H1 (cell line): Measurements from ENCODE around the gene SND1. TPM values are rescaled to one million over a fixed set of nuclear protein-coding genes. Genes with fewer than 3 reads are reported as not detected.

Source experiments
- CTCF ChIA-PET: fragments of 300-600 bp; sonication (Branson Sonifier 250); formaldehyde crosslinking; loops from one replicate; lab custom pipeline; 2021; ENCODE audit not compliant: partially characterized antibody; lab: Charles Lee
- POLR2A ChIA-PET: fragments of 300-600 bp; sonication (Branson Sonifier 250); formaldehyde crosslinking; loops from one replicate; lab custom pipeline; 2021; ENCODE audit warnings: inconsistent platforms; ENCODE audit not compliant: partially characterized antibody; lab: Charles Lee
- DNase-seq, 2 experiments: peaks; one replicate each; pipeline versions ENCODE4 v3.0.0 to v3.0.0-alpha.2; 2010 to 2022; ENCODE audit warnings: low spot score in 2 of 2, low read depth in 1 of 2, mixed read lengths in 1 of 2
- FAIRE-seq: peaks from 2 replicates; lab custom pipeline; 2011; peaks lifted over from hg19 to GRCh38; lab: Jason Lieb, UNC
- H2AFZ ChIP-seq: 2 replicates; pipeline ENCODE4 v1.8.1; 2012; ENCODE audit warnings: low read length, inconsistent platforms
- H2AK5ac ChIP-seq: 2 replicates; pipeline ENCODE4 v1.6.1; 2013; ENCODE audit warnings: low read depth, low read length
- H2BK120ac ChIP-seq: replicated peaks from 2 replicates; pipeline ENCODE3; 2013; ENCODE audit warnings: low read depth, low read length, inconsistent platforms
- H2BK12ac ChIP-seq: 2 replicates; pipeline ENCODE4 v1.6.1; 2013; ENCODE audit warnings: low read depth, low read length
- H2BK15ac ChIP-seq: 2 replicates; pipeline ENCODE4 v1.6.1; 2013; ENCODE audit warnings: low read length
- H2BK20ac ChIP-seq: 2 replicates; pipeline ENCODE4 v1.6.1; 2013; ENCODE audit warnings: low read length
- H2BK5ac ChIP-seq: 2 replicates; pipeline ENCODE4 v1.6.1; 2013; ENCODE audit warnings: low read depth, low read length
- H3K14ac ChIP-seq: 2 replicates; pipeline ENCODE4 v1.6.1; 2013; ENCODE audit warnings: inconsistent platforms; ENCODE audit not compliant: insufficient read length
- H3K18ac ChIP-seq: 2 replicates; pipeline ENCODE4 v1.6.1; 2013; ENCODE audit warnings: low read length; ENCODE audit errors: extremely low read depth
- H3K23ac ChIP-seq: 2 replicates; pipeline ENCODE4 v1.6.1; 2013; ENCODE audit warnings: inconsistent platforms; ENCODE audit not compliant: insufficient read length
- H3K23me2 ChIP-seq: 2 replicates; pipeline ENCODE4 v1.6.1; 2013; ENCODE audit warnings: low read depth, low read length
- H3K27ac ChIP-seq: 2 replicates; pipeline ENCODE4 v1.6.1; 2011; ENCODE audit warnings: low read depth, low read length, inconsistent platforms
- H3K27me3 ChIP-seq, 4 experiments: replicated peaks in 1 of 4; 1 replicate in 1 of 4; 2 replicates in 3 of 4; pipeline versions ENCODE4 v1.6.1 to v1.8.1; 2011 to 2013; ENCODE audit warnings: low read length in 3 of 4, mild to moderate bottlenecking in 3 of 4, inconsistent platforms in 2 of 4, mixed read lengths in 2 of 4, moderate library complexity in 1 of 4; ENCODE audit not compliant: control insufficient read depth in 3 of 4, insufficient read depth in 3 of 4; ENCODE audit errors: extremely low read depth in 1 of 4
- H3K36me3 ChIP-seq, 4 experiments: 2 replicates each; pipeline versions ENCODE4 v1.6.1 to v1.8.1; 2011 to 2013; ENCODE audit warnings: mild to moderate bottlenecking in 4 of 4, low read length in 3 of 4, moderate library complexity in 2 of 4, control low read depth in 1 of 4, inconsistent platforms in 1 of 4; ENCODE audit not compliant: insufficient read depth in 4 of 4, control insufficient read depth in 2 of 4
- H3K4ac ChIP-seq: replicated peaks from 2 replicates; pipeline ENCODE3; 2013; ENCODE audit warnings: low read length, low read depth, mixed read lengths, inconsistent platforms; ENCODE audit not compliant: insufficient read length
- H3K4me1 ChIP-seq, 4 experiments: replicated peaks in 1 of 4; 1 replicate in 1 of 4; 2 replicates in 3 of 4; pipeline versions ENCODE4 v1.6.1 to v1.8.1; 2011 to 2013; ENCODE audit warnings: low read length in 3 of 4, inconsistent platforms in 2 of 4, mixed read lengths in 1 of 4; ENCODE audit not compliant: insufficient read depth in 4 of 4, control insufficient read depth in 3 of 4
- H3K4me2 ChIP-seq, 2 experiments: 2 replicates each; pipeline versions ENCODE4 v1.6.1 to v1.8.1; 2011 to 2013; ENCODE audit warnings: low read depth in 2 of 2, low read length in 2 of 2, control low read depth in 1 of 2, inconsistent platforms in 1 of 2, mild to moderate bottlenecking in 1 of 2; ENCODE audit not compliant: insufficient read depth in 1 of 2
- H3K4me3 ChIP-seq, 4 experiments: fragments of 200-600, 300-600 bp in 1 of 4; sonication (generic), shearing (Covaris generic), sonication (Bioruptor Twin) in 1 of 4; 2 replicates each; pipeline versions ENCODE4 v1.5.1 to v1.8.1; 2011 to 2016; ENCODE audit warnings: low read length in 4 of 4, low read depth in 3 of 4, control low read depth in 2 of 4, inconsistent platforms in 2 of 4, mild to moderate bottlenecking in 2 of 4, mixed read lengths in 1 of 4, moderate library complexity in 1 of 4; ENCODE audit not compliant: insufficient read depth in 2 of 4; ENCODE audit errors: extremely low read depth in 1 of 4
- H3K56ac ChIP-seq: replicated peaks from 2 replicates; pipeline ENCODE3; 2013; ENCODE audit warnings: low read depth, mild to moderate bottlenecking, mixed read lengths, low read length, inconsistent platforms; ENCODE audit not compliant: insufficient read length
- H3K79me1 ChIP-seq: 2 replicates; pipeline ENCODE4 v1.6.1; 2013; ENCODE audit warnings: low read depth, low read length, control low read depth
- H3K79me2 ChIP-seq, 2 experiments: 2 replicates each; pipeline versions ENCODE4 v1.6.1 to v1.8.1; 2012 to 2013; ENCODE audit warnings: low read length in 2 of 2, mild to moderate bottlenecking in 2 of 2, inconsistent platforms in 1 of 2; ENCODE audit not compliant: insufficient read depth in 2 of 2, control insufficient read depth in 1 of 2
- H3K9ac ChIP-seq, 4 experiments: replicated peaks in 1 of 4; 1 replicate in 1 of 4; 2 replicates in 3 of 4; pipeline versions ENCODE4 v1.6.1 to v1.8.1; 2011 to 2013; ENCODE audit warnings: low read depth in 3 of 4, low read length in 3 of 4, control low read depth in 2 of 4, mild to moderate bottlenecking in 2 of 4, moderate library complexity in 2 of 4, inconsistent platforms in 1 of 4; ENCODE audit errors: extremely low read depth in 1 of 4
- H3K9me3 ChIP-seq, 2 experiments: 2 replicates each; pipeline versions ENCODE4 v1.6.1 to v1.8.1; 2012 to 2013; ENCODE audit warnings: mild to moderate bottlenecking in 2 of 2, moderate library complexity in 2 of 2, control low read depth in 1 of 2, inconsistent platforms in 1 of 2, low read depth in 1 of 2, low read length in 1 of 2, mixed read lengths in 1 of 2; ENCODE audit not compliant: insufficient read depth in 2 of 2
- H4K20me1 ChIP-seq, 2 experiments: replicated peaks in 1 of 2; 2 replicates each; pipeline versions ENCODE3 to v1.8.1; 2011 to 2013; ENCODE audit warnings: inconsistent platforms in 2 of 2, low read length in 2 of 2, mild to moderate bottlenecking in 1 of 2; ENCODE audit not compliant: insufficient read depth in 2 of 2, control insufficient read depth in 1 of 2
- H4K5ac ChIP-seq: 2 replicates; pipeline ENCODE4 v1.6.1; 2013; ENCODE audit warnings: low read length, low read depth, mixed read lengths, inconsistent platforms; ENCODE audit not compliant: insufficient read length
- H4K8ac ChIP-seq: 2 replicates; pipeline ENCODE4 v1.8.0; 2013; ENCODE audit warnings: mild to moderate bottlenecking, moderate library complexity, low read length, inconsistent platforms; ENCODE audit not compliant: insufficient read depth; ENCODE audit errors: extremely low read depth
- H4K91ac ChIP-seq: replicated peaks from 2 replicates; pipeline ENCODE3; 2013; ENCODE audit warnings: low read length, mixed read lengths, inconsistent platforms; ENCODE audit not compliant: insufficient read length
- ATF2 ChIP-seq: IDR thresholded peaks from 2 replicates; pipeline ENCODE4 v1.6.1; 2012; ENCODE audit warnings: low read length, inconsistent platforms
- BACH1 ChIP-seq: IDR thresholded peaks from 2 replicates; pipeline ENCODE4 v1.6.1; 2012; ENCODE audit warnings: low read length, improper control_type of control experiment
- BCL11A ChIP-seq, 2 experiments: IDR thresholded peaks; one replicate each; pipeline ENCODE4 v1.6.1; 2011; ENCODE audit warnings: low read depth in 2 of 2, low read length in 2 of 2, mild to moderate bottlenecking in 2 of 2
- CEBPB ChIP-seq: IDR thresholded peaks from 2 replicates; pipeline ENCODE4 v1.6.1; 2012; ENCODE audit warnings: low read depth, low read length
- GTF2F1 ChIP-seq: IDR thresholded peaks from 2 replicates; pipeline ENCODE4 v1.6.1; 2012; ENCODE audit warnings: low read depth, low read length, improper control_type of control experiment, borderline replicate concordance
- JUND ChIP-seq: IDR thresholded peaks from 2 replicates; pipeline ENCODE4 v1.6.1; 2011; ENCODE audit warnings: mild to moderate bottlenecking, improper control_type of control experiment, low read length
- KDM4A ChIP-seq: IDR thresholded peaks from one replicate; pipeline ENCODE4 v1.7.1; 2012; ENCODE audit warnings: low read depth, mild to moderate bottlenecking, moderate library complexity, low read length, inconsistent platforms; ENCODE audit not compliant: severe bottlenecking
- RAD21 ChIP-seq, 2 experiments: IDR thresholded peaks in 1 of 2; conservative IDR thresholded peaks in 1 of 2; 2 replicates each; pipeline ENCODE4 v1.6.1; 2011; ENCODE audit warnings: low read depth in 2 of 2, low read length in 2 of 2, improper control_type of control experiment in 1 of 2, inconsistent platforms in 1 of 2, mild to moderate bottlenecking in 1 of 2, moderate library complexity in 1 of 2
- SP4 ChIP-seq: IDR thresholded peaks from 2 replicates; pipeline ENCODE4 v1.6.1; 2012; ENCODE audit warnings: low read length, inconsistent platforms
- TCF12 ChIP-seq: IDR thresholded peaks from 2 replicates; pipeline ENCODE4 v1.6.1; 2011; ENCODE audit warnings: low read depth, mild to moderate bottlenecking, low read length
- YY1 ChIP-seq: IDR thresholded peaks from 2 replicates; pipeline ENCODE4 v1.6.1; 2011; ENCODE audit warnings: low read depth, mild to moderate bottlenecking, low read length
- WGBS, 2 experiments: shearing (Covaris generic) in 1 of 2; methylation state at CpG; one replicate each; pipeline versions ENCODE4 v1.1.6 to v1.1.7; 2013 to 2015; ENCODE audit warnings: low lambda C conversion rate in 2 of 2, mixed read lengths in 2 of 2, inconsistent platforms in 1 of 2, low coverage in 1 of 2, missing lambda C conversion rate in 1 of 2; ENCODE audit not compliant: insufficient replicate concordance in 2 of 2, insufficient coverage in 1 of 2, insufficient read length in 1 of 2; ENCODE audit errors: extremely low coverage in 1 of 2, missing lambda C conversion rate in 1 of 2; 5-methylcytosine and 5-hydroxymethylcytosine counted together
- polyA plus RNA-seq, 7 experiments: library from polyadenylated mRNA; depleted of rRNA in 3 of 7; stranded (reverse) in 5 of 7; unstranded in 2 of 7; fragments of >200 nt in 5 of 7; fragments of 200-250 nt in 2 of 7; gene quantifications; 1 replicate in 5 of 7; 2 replicates in 1 of 7; 4 replicates in 1 of 7; pipeline versions ENCODE4 v1.2.1 to v1.2.3, GENCODE V29; 2011 to 2013; ENCODE audit warnings: missing spikeins in 2 of 7, mixed read lengths in 2 of 7
- total RNA-seq: library from RNA; stranded (reverse); fragmentation: NEBNext Ultra II Directional; extraction: Animal tissue kit (Norgen Biotek cat#: 25700); gene quantifications from 2 replicates; pipeline ENCODE4 v1.2.1, GENCODE V29; 2021

SND1 gene
- total and polyA plus RNA-seq, 2 of the 8 experiments (the other 6 are each of a cell fraction or from before 2014, with no cell fraction given), result 122 to 290 TPM

- no peak for FAIRE-seq
- no peak overlapping the region for H2BK12ac ChIP-seq
- TF ChIP-seq KDM4A, result no peak
- TF ChIP-seq JUND, result no peak
- no peak for TF ChIP-seq GTF2F1
- no peak for TF ChIP-seq YY1
- no peak for TF ChIP-seq RAD21 (IDR thresholded peaks at IDR 0.05 in 1 of 2, conservative IDR thresholded peaks at IDR 0.05 in 1 of 2; ENCODE audit: low read depth in 2 of 2, low read length in 2 of 2)
- TF ChIP-seq ATF2, result no peak
- TF ChIP-seq BACH1, result no peak
- TF ChIP-seq BCL11A (IDR thresholded peaks at IDR 0.05; ENCODE audit: low read depth in 2 of 2, low read length in 2 of 2), result no peak
- TF ChIP-seq CEBPB, result no peak
- no peak for TF ChIP-seq SP4
- no peak for TF ChIP-seq TCF12
These were observed 460.2 kb downstream of the SND1 start for GRCh38 chr7:128112018-128112780.

More at GRCh38 chr7:128112018-128112780, 460.2 kb downstream of the SND1 start:
- no peak overlapping the region for H4K5ac ChIP-seq
- no peak overlapping the region for H2BK20ac ChIP-seq
- WGBS, 2 experiments, result 88% methylated on average over 19 of the region's 19 CpGs; no CpG with 5 or more reads in 1 of the 2 experiments
- CTCF ChIA-PET, result interaction anchor here (1.0 to 5.3 kb wide), 4 partner anchors 11 to 105 kb away, joined by 3 to 63 read pairs (median 10); no protein-coding TSS in a partner anchor
- H3K9me3 ChIP-seq, result no peaks in the 10 kb centered on the region
- no peak overlapping the region for H3K4me3 ChIP-seq
- H2AK5ac ChIP-seq, result no peak overlapping the region
- no peaks in the 10 kb centered on the region for H3K36me3 ChIP-seq
- H4K8ac ChIP-seq, result no peak overlapping the region
- H4K91ac ChIP-seq, result no peak overlapping the region
- H3K9ac ChIP-seq, result no peak overlapping the region
- POLR2A ChIA-PET, result no interaction called here
- no peak overlapping the region for H2BK15ac ChIP-seq
- no peaks in the 10 kb centered on the region for H4K20me1 ChIP-seq
- H3K79me1 ChIP-seq, result no peaks in the 10 kb centered on the region
- 0 out of 2 replicates have a peak, but pooled peaks cover 2% of the 10 kb centered on the region for H3K23me2 ChIP-seq
- H3K4me2 ChIP-seq, result no peak overlapping the region
- no peak overlapping the region for H3K27ac ChIP-seq
- H3K4ac ChIP-seq, result no peak overlapping the region
- no peak overlapping the region for H3K18ac ChIP-seq
- H3K4me1 ChIP-seq, result peaks cover 0 to 9% (median 4%) of the 10 kb centered on the region in 4 experiments; a peak in 4 of 7 replicates
- no peak overlapping the region for H3K23ac ChIP-seq
- H3K79me2 ChIP-seq, result no peaks in the 10 kb centered on the region; a peak in 1 of 4 replicates
- no peak overlapping the region for H2BK5ac ChIP-seq
- H2AFZ ChIP-seq, result no peak overlapping the region
- H3K27me3 ChIP-seq, result peaks cover 2 to 13% (median 7%) of the 10 kb centered on the region in 4 experiments; a peak in 4 of 7 replicates
- no peak overlapping the region for H3K14ac ChIP-seq
- no peak overlapping the region for H3K56ac ChIP-seq
- no peak for DNase-seq
- H2BK120ac ChIP-seq, result no peak overlapping the region
